Lung (tissue), 12 donors: ENCODE data around the gene SRBD1. TPM values are rescaled to one million over a fixed set of nuclear protein-coding genes. Genes with fewer than 3 reads are reported as not detected.

Experiments used
- ATAC-seq: fragments of 200-7000 bp; cut with Tn5 transposase; one replicate; pipeline ENCODE4 v1.9.1; 2020; ENCODE audit warnings: moderate number of reproducible peaks; ENCODE audit not compliant: insufficient read depth, low FRiP score
- DNase-seq, 3 donors: peaks; one replicate each; pipeline ENCODE4 v3.0.0-alpha.2; 2013 to 2017
- H3K27ac ChIP-seq, 2 donors: one replicate each; pipeline ENCODE4 v1.5.1; 2013; ENCODE audit warnings: mild to moderate bottlenecking in 2 of 2, moderate library complexity in 2 of 2, control low read depth in 1 of 2, inconsistent platforms in 1 of 2, low read depth in 1 of 2, low read length in 1 of 2
- H3K27me3 ChIP-seq, 3 donors: one replicate each; pipeline ENCODE4 v1.5.1; 2013; ENCODE audit warnings: low read length in 2 of 3; ENCODE audit not compliant: control insufficient read depth in 3 of 3, insufficient read depth in 3 of 3
- H3K36me3 ChIP-seq, 4 donors: one replicate each; pipeline ENCODE4 v1.5.1; 2013; ENCODE audit warnings: low read length in 4 of 4, mild to moderate bottlenecking in 1 of 4, moderate library complexity in 1 of 4; ENCODE audit not compliant: control insufficient read depth in 4 of 4, insufficient read depth in 4 of 4
- H3K4me1 ChIP-seq, 5 donors: one replicate each; pipeline ENCODE4 v1.5.1; 2013; ENCODE audit warnings: low read length in 5 of 5, mild to moderate bottlenecking in 2 of 5, moderate library complexity in 1 of 5; ENCODE audit not compliant: control insufficient read depth in 5 of 5, insufficient read depth in 5 of 5
- H3K4me3 ChIP-seq: one replicate; pipeline ENCODE4 v1.5.1; 2013; ENCODE audit warnings: mild to moderate bottlenecking, control low read depth, moderate library complexity
- H3K9ac ChIP-seq, 2 donors: one replicate each; pipeline ENCODE4 v1.5.1; 2013; ENCODE audit warnings: low read length in 2 of 2, control low read depth in 1 of 2; ENCODE audit not compliant: insufficient read depth in 1 of 2
- H3K9me3 ChIP-seq, 4 donors: one replicate each; pipeline ENCODE4 v1.5.1; 2013; ENCODE audit warnings: low read length in 3 of 4, mild to moderate bottlenecking in 1 of 4, moderate library complexity in 1 of 4; ENCODE audit not compliant: control insufficient read depth in 4 of 4, insufficient read depth in 3 of 4
- CTCF ChIP-seq: IDR thresholded peaks from 2 replicates; pipeline ENCODE4 v1.5.1; 2012; ENCODE audit warnings: mild to moderate bottlenecking; ENCODE audit errors: control extremely low read depth, extremely low read depth
- WGBS, 2 donors: extraction: QIAGEN DNeasy Blood & Tissue Kit; methylation state at CpG; one replicate each; pipeline ENCODE4 v1.1.7; 2013; 5-methylcytosine and 5-hydroxymethylcytosine counted together
- polyA plus RNA-seq, 2 donors: library from polyadenylated mRNA; stranded (reverse); fragments of 200-250 nt; gene quantifications; one replicate each; pipeline ENCODE4 v1.2.1, GENCODE V29; 2013
- total RNA-seq, 2 donors: library from RNA; depleted of rRNA in 1 of 2; stranded (reverse); fragments of >200 nt in 1 of 2; gene quantifications; one replicate each; pipeline ENCODE4 v1.2.1, GENCODE V29; 2014 to 2021
- donor health status: control.
- donor health status: control.
- donor health status: Bipolar disorder and iron deficiency.
- donor health status: healthy.
- donor health status: DM: yes; HTN: yes; CAD: no.

Gene SRBD1
- total and polyA plus RNA-seq, 4 donors, result 5.6 to 30.6 (median 11.5) TPM

DNA sequence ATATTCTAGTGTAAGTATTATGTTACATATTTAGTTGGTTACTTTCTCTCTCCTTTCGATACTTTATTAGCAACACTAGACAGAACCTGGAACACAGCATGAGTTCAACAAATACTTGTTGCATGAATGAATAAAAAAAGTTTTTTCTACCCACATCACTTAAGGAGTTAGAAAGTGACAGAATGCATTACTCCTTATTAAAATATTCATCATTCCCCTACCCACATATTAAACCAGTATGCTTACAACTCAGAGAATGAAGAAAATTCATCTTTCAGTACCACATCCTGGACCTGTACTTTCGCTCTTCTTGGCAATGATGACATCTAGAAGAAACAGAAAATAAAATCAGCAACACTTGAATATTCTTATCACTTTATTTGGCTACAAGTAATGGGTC, 6.0 kb downstream of the SRBD1 start:
- DNase-seq (no peak), ATAC-seq (no peak)
- H3K4me1 ChIP-seq, result peaks cover 0 to 10% (median 3%) of the 10 kb centered on the region in 5 donors
- H3K27me3 ChIP-seq, result no peaks in the 10 kb centered on the region
- 85 to 88% methylated on average over 2 of the region's 2 CpGs for WGBS, 2 donors
- H3K4me3 ChIP-seq, result no peak overlapping the region
- peaks cover 4 to 14% (median 7%) of the 10 kb centered on the region in 4 donors for H3K36me3 ChIP-seq
- TF ChIP-seq CTCF, result no peak
- no peaks in the 10 kb centered on the region for H3K9me3 ChIP-seq
- H3K9ac ChIP-seq, result no peak overlapping the region
- no peak overlapping the region for H3K27ac ChIP-seq

DNA sequence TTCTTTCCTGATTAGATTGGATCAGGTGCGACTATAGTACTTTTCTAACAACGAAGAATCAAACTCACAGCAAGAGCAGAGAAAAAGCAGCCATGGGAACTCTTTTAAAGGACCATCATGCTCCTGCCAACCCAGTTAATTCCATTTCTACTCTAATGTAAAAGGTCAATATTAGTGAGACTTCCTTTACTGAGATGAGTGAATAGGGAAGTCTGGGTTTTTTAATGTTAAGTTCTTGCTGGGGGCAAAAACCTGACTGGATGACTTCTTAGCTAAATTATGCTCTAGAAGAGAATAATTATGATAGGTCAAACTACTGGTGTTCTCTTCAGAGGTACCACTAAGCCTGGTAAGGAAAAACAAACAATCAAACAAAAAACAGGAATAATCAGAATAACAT, 8.4 kb downstream of the SRBD1 start:
- no peak overlapping the region for H3K9ac ChIP-seq
- TF ChIP-seq CTCF, result no peak
- peaks cover 10 to 28% (median 17%) of the 10 kb centered on the region in 4 donors for H3K36me3 ChIP-seq
- no peaks in the 10 kb centered on the region for H3K9me3 ChIP-seq
- 96 to 100% methylated on average over 2 of the region's 2 CpGs for WGBS, 2 donors
- no peak for DNase-seq
- H3K4me3 ChIP-seq, result no peak overlapping the region
- H3K27ac ChIP-seq, result no peak overlapping the region
- no peak for ATAC-seq
- H3K4me1 ChIP-seq, result peaks cover 0 to 3% (median 0%) of the 10 kb centered on the region in 5 donors
- H3K27me3 ChIP-seq, result no peaks in the 10 kb centered on the region

GRCh38 chr2:45598545-45598944, 12.5 kb downstream of the SRBD1 start:
- Histone ChIP-seq H3K27ac (no peak overlapping the region), H3K4me1 (peaks cover 0 to 1% (median 0%) of the 10 kb centered on the region in 5 donors), H3K9ac (no peak overlapping the region), H3K9me3 (no peaks in the 10 kb centered on the region), H3K4me3 (no peak overlapping the region), H3K27me3 (no peaks in the 10 kb centered on the region), H3K36me3 (peaks cover 10 to 29% (median 17%) of the 10 kb centered on the region in 4 donors)
- TF ChIP-seq CTCF, result no peak
- no peak for ATAC-seq
- WGBS, 2 donors, result 93 to 96% methylated on average over 4 of the region's 4 CpGs
- no peak for DNase-seq

GRCh38 chr2:45596761-45597160, 14.3 kb downstream of the SRBD1 start:
- Histone ChIP-seq H3K27ac (no peak overlapping the region), H3K4me1 (peaks cover 0 to 2% (median 0%) of the 10 kb centered on the region in 5 donors), H3K4me3 (no peak overlapping the region), H3K9me3 (no peaks in the 10 kb centered on the region), H3K9ac (no peak overlapping the region), H3K27me3 (no peaks in the 10 kb centered on the region), H3K36me3 (peaks cover 9 to 28% (median 16%) of the 10 kb centered on the region in 4 donors)
- 94 to 97% methylated on average over 1 of the region's 1 CpG for WGBS, 2 donors
- DNase-seq (no peak), ATAC-seq (no peak)
- no peak for TF ChIP-seq CTCF
